ENCODE data around the gene RNF141. TPM values are rescaled to one million over a fixed set of nuclear protein-coding genes. Genes with fewer than 3 reads are reported as not detected.

Gene RNF141
- total RNA-seq, 3 donors from 2014 or later (not counting 1 experiment from before 2014, with no cell fraction given): 10.3 to 13.9 (median 11.7) TPM

DNA sequence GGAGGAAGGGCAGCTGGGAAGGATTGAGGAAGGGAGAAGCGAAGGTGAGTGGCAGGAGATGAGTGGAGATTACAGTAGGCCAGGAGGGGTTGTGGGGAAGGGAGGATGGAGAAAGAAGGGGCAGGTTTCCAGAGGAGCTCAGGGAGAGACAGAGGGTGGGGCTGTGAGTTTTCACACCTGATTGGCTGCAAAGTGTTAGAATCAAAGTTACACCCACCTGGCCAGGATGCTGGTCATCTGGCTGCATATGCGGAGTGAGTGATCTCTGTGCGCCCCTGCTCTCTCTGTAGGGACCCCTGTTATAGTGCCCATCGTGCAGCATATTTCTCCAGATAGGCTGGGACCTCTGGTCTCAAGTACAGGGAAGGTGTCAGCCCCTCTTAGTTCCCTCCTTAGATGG, 67.6 kb downstream of the RNF141 start:
- WGBS (ENCODE audit: insufficient coverage): 81% methylated on average over 4 of the region's 4 CpGs
- H3K4me3 Mint-ChIP-seq: no peak overlapping the region
- H3K27ac Mint-ChIP-seq: no peak overlapping the region
- Histone ChIP-seq H3K27ac (ENCODE audit: low read length) (no peak overlapping the region), H3K27me3 (ENCODE audit: control insufficient read depth, insufficient read depth, low read length) (no peaks in the 10 kb centered on the region), H3K9me3 (ENCODE audit: control insufficient read depth, insufficient read depth, low read length) (no peaks in the 10 kb centered on the region), H3K4me3 (ENCODE audit: low read length) (no peak overlapping the region), H3K36me3 (ENCODE audit: control insufficient read depth, insufficient read depth, low read length) (peaks cover 1% of the 10 kb centered on the region), H3K4me1 (ENCODE audit: control insufficient read depth, insufficient read depth, low read length) (peaks cover 23% of the 10 kb centered on the region)
- TF ChIP-seq, protein P1, sequence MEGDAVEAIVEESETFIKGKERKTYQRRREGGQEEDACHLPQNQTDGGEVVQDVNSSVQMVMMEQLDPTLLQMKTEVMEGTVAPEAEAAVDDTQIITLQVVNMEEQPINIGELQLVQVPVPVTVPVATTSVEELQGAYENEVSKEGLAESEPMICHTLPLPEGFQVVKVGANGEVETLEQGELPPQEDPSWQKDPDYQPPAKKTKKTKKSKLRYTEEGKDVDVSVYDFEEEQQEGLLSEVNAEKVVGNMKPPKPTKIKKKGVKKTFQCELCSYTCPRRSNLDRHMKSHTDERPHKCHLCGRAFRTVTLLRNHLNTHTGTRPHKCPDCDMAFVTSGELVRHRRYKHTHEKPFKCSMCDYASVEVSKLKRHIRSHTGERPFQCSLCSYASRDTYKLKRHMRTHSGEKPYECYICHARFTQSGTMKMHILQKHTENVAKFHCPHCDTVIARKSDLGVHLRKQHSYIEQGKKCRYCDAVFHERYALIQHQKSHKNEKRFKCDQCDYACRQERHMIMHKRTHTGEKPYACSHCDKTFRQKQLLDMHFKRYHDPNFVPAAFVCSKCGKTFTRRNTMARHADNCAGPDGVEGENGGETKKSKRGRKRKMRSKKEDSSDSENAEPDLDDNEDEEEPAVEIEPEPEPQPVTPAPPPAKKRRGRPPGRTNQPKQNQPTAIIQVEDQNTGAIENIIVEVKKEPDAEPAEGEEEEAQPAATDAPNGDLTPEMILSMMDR (IDR thresholded peaks at IDR 0.05): no peak
- H3K36me3 Mint-ChIP-seq: no peaks in the 10 kb centered on the region
- H3K4me1 Mint-ChIP-seq: peaks cover 25 to 35% of the 10 kb centered on the region in 2 donors
- intact Hi-C loops (cut with micrococcal nuclease): no loop called here
- H3K27me3 Mint-ChIP-seq (ENCODE audit: low read depth in 2 of 2): peaks cover 0 to 4% of the 10 kb centered on the region in 2 donors
- DNase-seq (no peak), ATAC-seq (peak in 1 of 3 donors; percentile 24)
- H3K9me3 Mint-ChIP-seq: no peaks in the 10 kb centered on the region

DNA sequence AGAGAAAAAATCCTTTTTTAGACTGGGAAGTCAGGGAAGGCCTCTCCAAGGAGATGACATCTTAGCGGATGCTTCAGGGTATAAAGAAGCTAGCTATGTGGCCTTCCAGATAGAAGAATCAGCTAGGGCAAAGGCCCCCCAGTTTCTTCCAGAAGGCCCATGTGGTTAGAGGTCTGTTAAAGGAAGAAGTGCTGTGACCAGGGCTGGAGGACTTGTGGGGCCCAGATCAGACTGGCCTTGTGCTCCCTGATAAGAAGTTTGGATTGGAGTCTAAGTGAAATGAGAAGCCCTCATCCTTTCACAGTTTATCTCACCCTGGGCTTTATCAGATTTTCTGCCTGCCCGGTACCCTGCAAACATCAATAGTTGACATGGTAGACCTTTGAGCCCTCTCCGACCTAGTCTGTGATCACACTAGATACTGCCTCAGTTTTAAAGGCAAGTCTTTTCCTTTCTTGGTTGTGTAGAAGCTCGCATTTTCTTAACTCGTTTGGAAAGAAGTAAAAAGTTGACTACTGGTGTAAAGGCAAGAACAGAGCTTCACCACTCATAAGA, 78.2 kb downstream of the RNF141 start:
- Histone ChIP-seq H3K27me3 (ENCODE audit: control insufficient read depth, insufficient read depth, low read length) (no peaks in the 10 kb centered on the region), H3K4me1 (ENCODE audit: control insufficient read depth, insufficient read depth, low read length) (peaks cover 37% of the 10 kb centered on the region), H3K36me3 (ENCODE audit: control insufficient read depth, insufficient read depth, low read length) (peaks cover 19% of the 10 kb centered on the region), H3K27ac (ENCODE audit: low read length) (no peak overlapping the region), H3K9me3 (ENCODE audit: control insufficient read depth, insufficient read depth, low read length) (no peaks in the 10 kb centered on the region), H3K4me3 (ENCODE audit: low read length) (no peak overlapping the region)
- TF ChIP-seq, protein P1 (IDR thresholded peaks at IDR 0.05): no peak
- ATAC-seq (no peak), DNase-seq (no peak)
- Mint-ChIP-seq H3K27ac (no peak overlapping the region), H3K4me3 (no peak overlapping the region), H3K4me1 (peaks cover 33 to 37% of the 10 kb centered on the region in 2 donors), H3K36me3 (peaks cover 15% of the 10 kb centered on the region), H3K27me3 (ENCODE audit: low read depth in 2 of 2) (peaks cover 3 to 6% of the 10 kb centered on the region in 2 donors), H3K9me3 (no peaks in the 10 kb centered on the region)
- WGBS (ENCODE audit: insufficient coverage): 93% methylated on average over 5 of the region's 5 CpGs
- intact Hi-C loops (cut with micrococcal nuclease): no loop called here

Other genes with a start within 250 kb of the RNF141 start
- 10 to 100 TPM; 25.2 to 26.9 (median 26.3) TPM for gene SBF2, start 247.0 kb downstream of the RNF141 start, total RNA-seq
- 1 to 10 TPM in 2 of 3 donors, under 1 TPM in 1; 0.82 to 7.0 (median 5.8) TPM for gene ADM, start 236.1 kb downstream of the RNF141 start, total RNA-seq
- gene AMPD3, start 85.9 kb downstream of the RNF141 start, total RNA-seq: 1 to 10 TPM; 5.5 to 9.2 (median 6.8) TPM
- gene LYVE1, start 27.5 kb upstream of the RNF141 start, total RNA-seq: not detected
- under 1 TPM in 2 of 3 donors, not detected in 1; 0.50 to 0.54 TPM for gene IRAG1, start 152.6 kb upstream of the RNF141 start, total RNA-seq
- 10 to 100 TPM; 30.6 to 47.3 (median 38.0) TPM for gene CTR9, start 210.1 kb upstream of the RNF141 start, total RNA-seq

Measured in natural killer cell (primary cell).